Loucy (cell line): ENCODE data around the gene POLD3.

Source experiments
- EZH2phosphoT487 ChIP-seq: fragments of 200-600 bp; IDR thresholded peaks from 2 replicates; pipeline ENCODE4 v1.6.1; 2018; ENCODE audit warnings: antibody characterized with exemption, mild to moderate bottlenecking, moderate library complexity, borderline replicate concordance
- TF ChIP-seq, protein P1 (sequence below): fragments of 200-600 bp; sonication (generic); conservative IDR thresholded peaks from 2 replicates; pipeline ENCODE4 v1.5.1; 2014; ENCODE audit warnings: mild to moderate bottlenecking, antibody characterized with exemption, low read length

DNA sequence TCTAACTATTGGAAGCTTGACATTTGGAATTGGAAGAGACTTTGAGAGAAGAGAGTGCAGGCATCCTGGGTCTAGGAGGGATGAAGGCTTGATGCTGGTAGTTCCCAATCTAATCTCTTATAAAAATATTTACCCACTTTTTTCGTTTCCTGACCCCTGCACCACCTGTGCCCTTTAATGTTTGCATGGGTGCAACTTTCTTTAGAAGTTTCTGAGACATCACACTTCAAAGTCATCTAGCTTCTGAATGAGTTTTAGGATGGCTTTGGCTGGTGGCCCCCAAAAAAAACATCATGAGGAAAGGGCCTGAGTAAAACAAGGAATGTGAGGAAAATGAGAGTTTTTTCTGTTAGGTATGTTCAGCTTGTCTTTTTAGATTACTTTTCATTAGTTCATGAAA, 1.1 kb downstream of the POLD3 start:
- TF ChIP-seq, protein P1, sequence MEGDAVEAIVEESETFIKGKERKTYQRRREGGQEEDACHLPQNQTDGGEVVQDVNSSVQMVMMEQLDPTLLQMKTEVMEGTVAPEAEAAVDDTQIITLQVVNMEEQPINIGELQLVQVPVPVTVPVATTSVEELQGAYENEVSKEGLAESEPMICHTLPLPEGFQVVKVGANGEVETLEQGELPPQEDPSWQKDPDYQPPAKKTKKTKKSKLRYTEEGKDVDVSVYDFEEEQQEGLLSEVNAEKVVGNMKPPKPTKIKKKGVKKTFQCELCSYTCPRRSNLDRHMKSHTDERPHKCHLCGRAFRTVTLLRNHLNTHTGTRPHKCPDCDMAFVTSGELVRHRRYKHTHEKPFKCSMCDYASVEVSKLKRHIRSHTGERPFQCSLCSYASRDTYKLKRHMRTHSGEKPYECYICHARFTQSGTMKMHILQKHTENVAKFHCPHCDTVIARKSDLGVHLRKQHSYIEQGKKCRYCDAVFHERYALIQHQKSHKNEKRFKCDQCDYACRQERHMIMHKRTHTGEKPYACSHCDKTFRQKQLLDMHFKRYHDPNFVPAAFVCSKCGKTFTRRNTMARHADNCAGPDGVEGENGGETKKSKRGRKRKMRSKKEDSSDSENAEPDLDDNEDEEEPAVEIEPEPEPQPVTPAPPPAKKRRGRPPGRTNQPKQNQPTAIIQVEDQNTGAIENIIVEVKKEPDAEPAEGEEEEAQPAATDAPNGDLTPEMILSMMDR, result no peak
- TF ChIP-seq EZH2phosphoT487, result no peak
